Measurements from ENCODE around the gene LLGL2.

LLGL2 gene

GRCh38 chr17:75487351-75488070 is 38.0 kb upstream of the LLGL2 start:
- Mint-ChIP-seq H3K27me3 (ENCODE audit: low read depth) (no peaks in the 10 kb centered on the region), H3K4me3 (peak overlapping the region; percentile 73), H3K9me3 (no peaks in the 10 kb centered on the region), H3K4me1 (ENCODE audit: low read depth) (peaks cover 15% of the 10 kb centered on the region), H3K36me3 (ENCODE audit: low read depth) (peaks cover 11% of the 10 kb centered on the region), H3K27ac (peak overlapping the region; percentile 93)
- DNase-seq (ENCODE audit: low spot score) = peak; percentile 22

GRCh38 chr17:75488693-75489510 is 36.6 kb upstream of the LLGL2 start:
- no peaks in the 10 kb centered on the region for H3K27me3 Mint-ChIP-seq (ENCODE audit: low read depth)
- no peaks in the 10 kb centered on the region for H3K9me3 Mint-ChIP-seq
- no peak for DNase-seq (ENCODE audit: low spot score)
- H3K4me3 Mint-ChIP-seq = no peak overlapping the region
- peaks cover 15% of the 10 kb centered on the region for H3K36me3 Mint-ChIP-seq (ENCODE audit: low read depth)
- H3K4me1 Mint-ChIP-seq (ENCODE audit: low read depth) = peaks cover 13% of the 10 kb centered on the region
- peak overlapping the region; percentile 41 for H3K27ac Mint-ChIP-seq

GRCh38 chr17:75489511-75489955 is 36.0 kb upstream of the LLGL2 start:
- no peak overlapping the region for H3K4me3 Mint-ChIP-seq
- no peaks in the 10 kb centered on the region for H3K9me3 Mint-ChIP-seq
- peaks cover 15% of the 10 kb centered on the region for H3K36me3 Mint-ChIP-seq (ENCODE audit: low read depth)
- peak overlapping the region; percentile 31 for H3K27ac Mint-ChIP-seq
- H3K27me3 Mint-ChIP-seq (ENCODE audit: low read depth) = no peaks in the 10 kb centered on the region
- H3K4me1 Mint-ChIP-seq (ENCODE audit: low read depth) = peaks cover 13% of the 10 kb centered on the region
- no peak for DNase-seq (ENCODE audit: low spot score)

GRCh38 chr17:75490173-75490743 is 35.2 kb upstream of the LLGL2 start:
- Mint-ChIP-seq H3K36me3 (ENCODE audit: low read depth) (peaks cover 11% of the 10 kb centered on the region), H3K4me1 (ENCODE audit: low read depth) (peaks cover 13% of the 10 kb centered on the region), H3K27ac (no peak overlapping the region), H3K27me3 (ENCODE audit: low read depth) (no peaks in the 10 kb centered on the region), H3K4me3 (no peak overlapping the region), H3K9me3 (no peaks in the 10 kb centered on the region)
- DNase-seq (ENCODE audit: low spot score) = no peak

GRCh38 chr17:75490953-75491649 is 34.4 kb upstream of the LLGL2 start:
- Mint-ChIP-seq H3K4me1 (ENCODE audit: low read depth) (peaks cover 13% of the 10 kb centered on the region), H3K36me3 (ENCODE audit: low read depth) (peaks cover 11% of the 10 kb centered on the region), H3K27ac (no peak overlapping the region), H3K9me3 (no peaks in the 10 kb centered on the region), H3K4me3 (no peak overlapping the region), H3K27me3 (ENCODE audit: low read depth) (no peaks in the 10 kb centered on the region)
- DNase-seq (ENCODE audit: low spot score) = no peak

- DNase-seq (ENCODE audit: low spot score) = no peak
- H3K4me3 Mint-ChIP-seq = no peak overlapping the region
- H3K36me3 Mint-ChIP-seq (ENCODE audit: low read depth) = peaks cover 12% of the 10 kb centered on the region
- no peak overlapping the region for H3K27ac Mint-ChIP-seq
- peaks cover 10% of the 10 kb centered on the region for H3K4me1 Mint-ChIP-seq (ENCODE audit: low read depth)
- no peaks in the 10 kb centered on the region for H3K9me3 Mint-ChIP-seq
- no peaks in the 10 kb centered on the region for H3K27me3 Mint-ChIP-seq (ENCODE audit: low read depth)
Observed at GRCh38 chr17:75491680-75492079, 33.8 kb upstream of the LLGL2 start.

GRCh38 chr17:75492555-75493168 is 32.8 kb upstream of the LLGL2 start:
- Mint-ChIP-seq H3K27me3 (ENCODE audit: low read depth) (no peaks in the 10 kb centered on the region), H3K36me3 (ENCODE audit: low read depth) (peaks cover 11% of the 10 kb centered on the region), H3K4me3 (no peak overlapping the region), H3K4me1 (ENCODE audit: low read depth) (peaks cover 3% of the 10 kb centered on the region), H3K9me3 (no peaks in the 10 kb centered on the region), H3K27ac (no peak overlapping the region)
- no peak for DNase-seq (ENCODE audit: low spot score)

GRCh38 chr17:75493476-75494129 is 31.9 kb upstream of the LLGL2 start:
- no peaks in the 10 kb centered on the region for H3K4me1 Mint-ChIP-seq (ENCODE audit: low read depth)
- DNase-seq (ENCODE audit: low spot score) = no peak
- H3K4me3 Mint-ChIP-seq = no peak overlapping the region
- no peak overlapping the region for H3K27ac Mint-ChIP-seq
- no peaks in the 10 kb centered on the region for H3K9me3 Mint-ChIP-seq
- H3K36me3 Mint-ChIP-seq (ENCODE audit: low read depth) = peaks cover 17% of the 10 kb centered on the region
- no peaks in the 10 kb centered on the region for H3K27me3 Mint-ChIP-seq (ENCODE audit: low read depth)

- Mint-ChIP-seq H3K9me3 (no peaks in the 10 kb centered on the region), H3K27ac (no peak overlapping the region), H3K27me3 (ENCODE audit: low read depth) (no peaks in the 10 kb centered on the region), H3K4me1 (ENCODE audit: low read depth) (no peaks in the 10 kb centered on the region), H3K4me3 (no peak overlapping the region), H3K36me3 (ENCODE audit: low read depth) (peaks cover 21% of the 10 kb centered on the region)
- no peak for DNase-seq (ENCODE audit: low spot score)
Observed at GRCh38 chr17:75494326-75494877, 31.1 kb upstream of the LLGL2 start.

- Mint-ChIP-seq H3K36me3 (ENCODE audit: low read depth) (peaks cover 21% of the 10 kb centered on the region), H3K4me1 (ENCODE audit: low read depth) (no peaks in the 10 kb centered on the region), H3K4me3 (no peak overlapping the region), H3K27ac (no peak overlapping the region), H3K27me3 (ENCODE audit: low read depth) (no peaks in the 10 kb centered on the region), H3K9me3 (no peaks in the 10 kb centered on the region)
- no peak for DNase-seq (ENCODE audit: low spot score)
Observed at GRCh38 chr17:75496005-75496404, 29.5 kb upstream of the LLGL2 start.

GRCh38 chr17:75498039-75498725 is 27.3 kb upstream of the LLGL2 start:
- no peak for DNase-seq (ENCODE audit: low spot score)
- Mint-ChIP-seq H3K4me3 (no peak overlapping the region), H3K4me1 (ENCODE audit: low read depth) (no peaks in the 10 kb centered on the region), H3K36me3 (ENCODE audit: low read depth) (peaks cover 16% of the 10 kb centered on the region), H3K27me3 (ENCODE audit: low read depth) (no peaks in the 10 kb centered on the region), H3K27ac (no peak overlapping the region), H3K9me3 (no peaks in the 10 kb centered on the region)

GRCh38 chr17:75498726-75499213 is 26.7 kb upstream of the LLGL2 start:
- Mint-ChIP-seq H3K4me3 (no peak overlapping the region), H3K36me3 (ENCODE audit: low read depth) (peaks cover 16% of the 10 kb centered on the region), H3K27me3 (ENCODE audit: low read depth) (no peaks in the 10 kb centered on the region), H3K4me1 (ENCODE audit: low read depth) (no peaks in the 10 kb centered on the region), H3K27ac (no peak overlapping the region), H3K9me3 (no peaks in the 10 kb centered on the region)
- no peak for DNase-seq (ENCODE audit: low spot score)

Measured in T-helper 2 cell treated with Interferon-gamma antibody and Interleukin-4, amounts not matched to agents 5 μg/mL and 100 μg/mL, for 36 hours (primary cell).